ENCODE results near the gene SLC2A4RG.

Gene SLC2A4RG

GRCh38 chr20:63746751-63747315 lies 7.3 kb downstream of the SLC2A4RG start:
- TF ChIP-seq CTCF (IDR thresholded peaks at IDR 0.05; ENCODE audit: extremely low read depth, missing control alignments): no peak
- DNase-seq (ENCODE audit: low spot score): peak; percentile 15

- TF ChIP-seq CTCF (IDR thresholded peaks at IDR 0.05; ENCODE audit: extremely low read depth, missing control alignments): no peak
- DNase-seq (ENCODE audit: low spot score): peak; percentile 39
Measured at GRCh38 chr20:63747622-63748069, 8.1 kb downstream of the SLC2A4RG start.

- DNase-seq (ENCODE audit: low spot score): peak; percentile 38
- no peak for TF ChIP-seq CTCF (IDR thresholded peaks at IDR 0.05; ENCODE audit: extremely low read depth, missing control alignments)
Measured at GRCh38 chr20:63748070-63748933, 8.7 kb downstream of the SLC2A4RG start.

- no peak for TF ChIP-seq CTCF (IDR thresholded peaks at IDR 0.05; ENCODE audit: extremely low read depth, missing control alignments)
- no peak for DNase-seq (ENCODE audit: low spot score)
Measured at GRCh38 chr20:63748934-63749270, 9.3 kb downstream of the SLC2A4RG start.

GRCh38 chr20:63749597-63750508 lies 10.3 kb downstream of the SLC2A4RG start:
- TF ChIP-seq CTCF (IDR thresholded peaks at IDR 0.05; ENCODE audit: extremely low read depth, missing control alignments): no peak
- DNase-seq (ENCODE audit: low spot score): no peak

- DNase-seq (ENCODE audit: low spot score): no peak
- TF ChIP-seq CTCF (IDR thresholded peaks at IDR 0.05; ENCODE audit: extremely low read depth, missing control alignments): no peak
Measured at GRCh38 chr20:63750807-63751470, 11.4 kb downstream of the SLC2A4RG start.

All from GM20000 (cell line).